CD4-positive, alpha-beta T cell treated with Interleukin-2 at 100 ng/mL for 4 hours (primary cell): ENCODE results near the gene GRK2.
"Not testable (repeated sequence)": the region's sequence is repeated elsewhere in the genome, so short reads cannot be mapped to it uniquely, and the experiment has no call there.

ENCODE experiments used
- DNase-seq: peaks from one replicate; pipeline ENCODE4 v3.0.0-alpha.2; 2020; ENCODE audit warnings: low spot score

GRK2 gene

GRCh38 chr11:67254798-67255197, 11.5 kb upstream of the GRK2 start:
- DNase-seq, result no peak

- DNase-seq, result no peak
Observed at GRCh38 chr11:67255353-67255752, 10.9 kb upstream of the GRK2 start.

- no peak for DNase-seq
Observed at GRCh38 chr11:67255864-67256263, 10.4 kb upstream of the GRK2 start.

GRCh38 chr11:67256477-67257135, 9.7 kb upstream of the GRK2 start:
- DNase-seq, result no peak

- DNase-seq, result no peak
Observed at GRCh38 chr11:67260406-67260805, 5.9 kb upstream of the GRK2 start.

- DNase-seq, result not testable (repeated sequence)
Observed at GRCh38 chr11:67260885-67261639, 5.2 kb upstream of the GRK2 start.

- DNase-seq, result no peak
Observed at GRCh38 chr11:67261640-67261945, 4.7 kb upstream of the GRK2 start.

GRCh38 chr11:67261946-67262681, 4.2 kb upstream of the GRK2 start:
- no peak for DNase-seq

GRCh38 chr11:67262731-67263675, 3.3 kb upstream of the GRK2 start:
- peak; percentile 73 for DNase-seq

- DNase-seq, result no peak
Observed at GRCh38 chr11:67264260-67264659, 2.0 kb upstream of the GRK2 start.

- DNase-seq, result no peak
Observed at GRCh38 chr11:67264877-67265632, 1.2 kb upstream of the GRK2 start.

GRCh38 chr11:67265633-67266448, 432 bp upstream of the GRK2 start:
- DNase-seq, result peak; percentile 81

GRCh38 chr11:67267188-67268080, 1.2 kb downstream of the GRK2 start:
- peak; percentile 30 for DNase-seq

GRCh38 chr11:67268081-67268961, 2.0 kb downstream of the GRK2 start:
- peak; percentile 68 for DNase-seq

GRCh38 chr11:67268962-67269268, 2.6 kb downstream of the GRK2 start:
- no peak for DNase-seq

- DNase-seq, result no peak
Observed at GRCh38 chr11:67269401-67270255, 3.4 kb downstream of the GRK2 start.
